C4-2B (cell line): ENCODE data around the gene SOX5.

ENCODE experiments used
- CTCF ChIP-seq: fragments of 450-650 bp; conservative IDR thresholded peaks from 2 replicates; pipeline ENCODE4 v1.5.1; 2017; ENCODE audit warnings: mild to moderate bottlenecking
- ZFX ChIP-seq: fragments of 450-650 bp; IDR thresholded peaks from 2 replicates; pipeline ENCODE4 v1.6.1; 2017

- TF ChIP-seq CTCF (no peak), ZFX (no peak)
These were observed 154.0 kb downstream of the SOX5 start for GRCh38 chr12:23795494-23795893.
